OCI-LY1 (cell line): ENCODE data around the gene LMF1.

Experiments
- CTCF ChIP-seq: fragments of 200-600 bp; sonication (generic), shearing (Covaris generic); IDR thresholded peaks from 2 replicates; pipeline ENCODE4 v1.5.1; 2017; ENCODE audit warnings: mild to moderate bottlenecking, antibody characterized with exemption, low read length, moderate library complexity, mixed read lengths
- EZH2 ChIP-seq: fragments of 200-600 bp; sonication (generic), shearing (Covaris generic); IDR thresholded peaks from 2 replicates; pipeline ENCODE4 v1.8.0; 2017; ENCODE audit warnings: borderline replicate concordance, mixed run types, mild to moderate bottlenecking, antibody characterized with exemption, low read length, moderate library complexity, mixed read lengths

GRCh38 chr16:871562-872345 is 99.0 kb downstream of the LMF1 start:
- no peak for TF ChIP-seq CTCF
- TF ChIP-seq EZH2: no peak
